GM21825 (cell line): Measurements from ENCODE around the gene CNTN5.

Source experiments
- ATAC-seq: cut with Tn5 transposase; IDR thresholded peaks from one replicate; pipeline ENCODE4 v1.9.1; 2021; ENCODE audit warnings: mild to moderate bottlenecking, moderate library complexity; ENCODE audit not compliant: unreplicated experiment

CNTN5 gene

GRCh38 chr11:100011697-100012096 is 990.9 kb downstream of the CNTN5 start:
- no peak for ATAC-seq

- no peak for ATAC-seq
These were observed 992.3 kb downstream of the CNTN5 start for GRCh38 chr11:100013011-100013410.

- ATAC-seq: no peak
These were observed 1011.2 kb downstream of the CNTN5 start for GRCh38 chr11:100031973-100032372.

- ATAC-seq: no peak
These were observed 1040.3 kb downstream of the CNTN5 start for GRCh38 chr11:100061006-100061405.

- no peak for ATAC-seq
These were observed 1045.7 kb downstream of the CNTN5 start for GRCh38 chr11:100066399-100066798.

- no peak for ATAC-seq
These were observed 1047.4 kb downstream of the CNTN5 start for GRCh38 chr11:100068116-100068515.

GRCh38 chr11:100072131-100072530 is 1051.4 kb downstream of the CNTN5 start:
- ATAC-seq: no peak

- ATAC-seq: no peak
These were observed 1059.6 kb downstream of the CNTN5 start for GRCh38 chr11:100080381-100080780.

- no peak for ATAC-seq
These were observed 1060.1 kb downstream of the CNTN5 start for GRCh38 chr11:100080821-100081220.

GRCh38 chr11:100093698-100094097 is 1072.9 kb downstream of the CNTN5 start:
- no peak for ATAC-seq

- ATAC-seq: no peak
These were observed 1073.5 kb downstream of the CNTN5 start for GRCh38 chr11:100094121-100094865.

- ATAC-seq: no peak
These were observed 1075.1 kb downstream of the CNTN5 start for GRCh38 chr11:100095809-100096208.

GRCh38 chr11:100098560-100098959 is 1077.8 kb downstream of the CNTN5 start:
- ATAC-seq: no peak

- ATAC-seq: no peak
These were observed 1084.7 kb downstream of the CNTN5 start for GRCh38 chr11:100105255-100105981.

GRCh38 chr11:100105982-100106358 is 1085.2 kb downstream of the CNTN5 start:
- no peak for ATAC-seq

- ATAC-seq: no peak
These were observed 1098.4 kb downstream of the CNTN5 start for GRCh38 chr11:100119176-100119575.

- ATAC-seq: no peak
These were observed 1112.4 kb downstream of the CNTN5 start for GRCh38 chr11:100133114-100133513.

GRCh38 chr11:100141201-100141600 is 1120.5 kb downstream of the CNTN5 start:
- ATAC-seq: no peak

- no peak for ATAC-seq
These were observed 1131.2 kb downstream of the CNTN5 start for GRCh38 chr11:100151944-100152343.

- ATAC-seq: no peak
These were observed 1132.0 kb downstream of the CNTN5 start for GRCh38 chr11:100152766-100153165.

GRCh38 chr11:100163471-100163870 is 1142.7 kb downstream of the CNTN5 start:
- no peak for ATAC-seq

- no peak for ATAC-seq
These were observed 1154.1 kb downstream of the CNTN5 start for GRCh38 chr11:100174881-100175280.
